OCI-LY1 (cell line): ENCODE data around the gene GALNT9.

ENCODE experiments used
- EZH2 ChIP-seq: fragments of 200-600 bp; sonication (generic), shearing (Covaris generic); IDR thresholded peaks from 2 replicates; pipeline ENCODE4 v1.8.0; 2017; ENCODE audit warnings: borderline replicate concordance, mixed run types, mild to moderate bottlenecking, antibody characterized with exemption, low read length, moderate library complexity, mixed read lengths
- TF ChIP-seq, protein P1 (sequence below): fragments of 200-600 bp; sonication (generic), shearing (Covaris generic); IDR thresholded peaks from 2 replicates; pipeline ENCODE4 v1.5.1; 2017; ENCODE audit warnings: mild to moderate bottlenecking, antibody characterized with exemption, low read length, moderate library complexity, mixed read lengths

DNA sequence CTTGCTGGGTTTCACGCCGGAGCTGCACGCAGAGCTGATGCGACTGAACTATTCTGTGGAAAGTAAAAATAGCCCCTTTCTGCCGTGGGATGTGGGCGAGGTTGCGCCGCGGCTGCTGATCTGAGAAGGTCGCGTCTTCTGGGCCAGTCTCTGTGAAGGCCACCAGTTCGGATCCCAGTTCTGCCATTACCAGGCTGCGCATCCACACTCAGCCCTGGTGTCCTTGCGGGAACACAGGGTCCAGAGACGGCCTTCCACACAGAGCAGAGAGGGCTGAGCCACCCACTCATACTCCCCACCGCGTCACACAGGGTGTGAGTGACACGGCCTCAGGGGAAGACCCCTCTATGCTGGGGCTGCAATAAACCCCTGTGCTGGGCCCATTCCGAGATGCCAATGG lies 13.9 kb downstream of the GALNT9 start:
- no peak for TF ChIP-seq EZH2
- TF ChIP-seq, protein P1, sequence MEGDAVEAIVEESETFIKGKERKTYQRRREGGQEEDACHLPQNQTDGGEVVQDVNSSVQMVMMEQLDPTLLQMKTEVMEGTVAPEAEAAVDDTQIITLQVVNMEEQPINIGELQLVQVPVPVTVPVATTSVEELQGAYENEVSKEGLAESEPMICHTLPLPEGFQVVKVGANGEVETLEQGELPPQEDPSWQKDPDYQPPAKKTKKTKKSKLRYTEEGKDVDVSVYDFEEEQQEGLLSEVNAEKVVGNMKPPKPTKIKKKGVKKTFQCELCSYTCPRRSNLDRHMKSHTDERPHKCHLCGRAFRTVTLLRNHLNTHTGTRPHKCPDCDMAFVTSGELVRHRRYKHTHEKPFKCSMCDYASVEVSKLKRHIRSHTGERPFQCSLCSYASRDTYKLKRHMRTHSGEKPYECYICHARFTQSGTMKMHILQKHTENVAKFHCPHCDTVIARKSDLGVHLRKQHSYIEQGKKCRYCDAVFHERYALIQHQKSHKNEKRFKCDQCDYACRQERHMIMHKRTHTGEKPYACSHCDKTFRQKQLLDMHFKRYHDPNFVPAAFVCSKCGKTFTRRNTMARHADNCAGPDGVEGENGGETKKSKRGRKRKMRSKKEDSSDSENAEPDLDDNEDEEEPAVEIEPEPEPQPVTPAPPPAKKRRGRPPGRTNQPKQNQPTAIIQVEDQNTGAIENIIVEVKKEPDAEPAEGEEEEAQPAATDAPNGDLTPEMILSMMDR = no peak
